Measurements from ENCODE around the gene MTHFD1.

MTHFD1 gene

GRCh38 chr14:64409126-64409920 is 21.2 kb downstream of the MTHFD1 start:
- no peak for DNase-seq

GRCh38 chr14:64410084-64410774 is 22.1 kb downstream of the MTHFD1 start:
- no peak for DNase-seq

GRCh38 chr14:64411001-64411400 is 22.8 kb downstream of the MTHFD1 start:
- no peak for DNase-seq

GRCh38 chr14:64412237-64412636 is 24.1 kb downstream of the MTHFD1 start:
- no peak for DNase-seq

GRCh38 chr14:64416348-64416932 is 28.3 kb downstream of the MTHFD1 start:
- no peak for DNase-seq

- no peak for DNase-seq
Observed at GRCh38 chr14:64417055-64417770, 29.1 kb downstream of the MTHFD1 start.

GRCh38 chr14:64417771-64418125 is 29.6 kb downstream of the MTHFD1 start:
- no peak for DNase-seq

- no peak for DNase-seq
Observed at GRCh38 chr14:64419003-64419402, 30.9 kb downstream of the MTHFD1 start.

GRCh38 chr14:64421166-64421565 is 33.0 kb downstream of the MTHFD1 start:
- DNase-seq, result no peak

- DNase-seq, result no peak
Observed at GRCh38 chr14:64422005-64422404, 33.9 kb downstream of the MTHFD1 start.

GRCh38 chr14:64422756-64423155 is 34.6 kb downstream of the MTHFD1 start:
- no peak for DNase-seq

- DNase-seq, result no peak
Observed at GRCh38 chr14:64423987-64424386, 35.8 kb downstream of the MTHFD1 start.

GRCh38 chr14:64434528-64434927 is 46.4 kb downstream of the MTHFD1 start:
- no peak for DNase-seq

- no peak for DNase-seq
Observed at GRCh38 chr14:64438181-64438841, 50.2 kb downstream of the MTHFD1 start.

- DNase-seq, result no peak
Observed at GRCh38 chr14:64439141-64439540, 51.0 kb downstream of the MTHFD1 start.

- DNase-seq, result no peak
Observed at GRCh38 chr14:64440494-64440893, 52.3 kb downstream of the MTHFD1 start.

- DNase-seq, result no peak
Observed at GRCh38 chr14:64442300-64442988, 54.3 kb downstream of the MTHFD1 start.

GRCh38 chr14:64444140-64444539 is 56.0 kb downstream of the MTHFD1 start:
- DNase-seq, result no peak

GRCh38 chr14:64444984-64445845 is 57.1 kb downstream of the MTHFD1 start:
- DNase-seq, result no peak

- DNase-seq, result no peak
Observed at GRCh38 chr14:64447876-64448670, 59.9 kb downstream of the MTHFD1 start.
